HG02870 (cell line): ENCODE results near the gene RFX2.
"Not testable (repeated sequence)": the region's sequence is repeated elsewhere in the genome, so short reads cannot be mapped to it uniquely, and the experiment has no call there.

Source experiments
- ATAC-seq: cut with Tn5 transposase; IDR thresholded peaks from one replicate; pipeline ENCODE4 v1.9.1; 2021; ENCODE audit warnings: mild to moderate bottlenecking, moderate library complexity; ENCODE audit not compliant: unreplicated experiment

The RFX2 gene

DNA sequence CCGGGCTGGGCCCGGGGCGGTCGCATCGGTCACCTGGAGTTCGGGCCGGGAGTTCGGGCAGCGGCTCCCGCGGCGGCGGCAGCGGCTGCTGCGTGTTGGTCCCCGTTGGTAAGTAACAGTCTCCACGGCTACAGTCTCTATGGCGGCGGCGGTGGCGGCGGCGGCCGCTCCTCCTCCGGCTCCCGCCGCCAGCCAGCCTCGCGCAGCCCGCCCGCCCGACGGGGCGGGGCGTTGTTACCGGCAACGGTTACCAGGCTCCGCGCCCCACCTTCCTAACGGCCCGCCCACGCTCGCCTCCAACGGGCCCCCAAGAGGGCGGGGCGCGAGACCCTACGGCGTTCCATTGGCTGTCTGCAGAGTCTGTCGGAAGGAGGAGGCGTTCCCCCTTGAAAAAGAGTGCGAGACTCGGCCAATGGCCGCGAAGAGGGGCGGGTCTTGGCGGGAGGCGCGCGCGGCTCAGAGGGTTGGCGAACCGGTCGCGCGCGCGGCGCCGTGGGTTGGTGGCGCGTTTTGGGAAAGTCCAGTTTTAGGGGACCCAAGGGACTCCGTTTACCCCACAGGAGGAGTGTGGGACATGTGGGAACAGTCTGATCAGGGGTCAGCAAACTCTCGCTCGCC is at the start of gene RFX2:
Gene RFX2, minus strand, starts transcription at position 141 of the 618 bp plus-strand sequence. CDS start 63,004 bp downstream, outside the sequence.
- peak; percentile 97 for ATAC-seq

DNA sequence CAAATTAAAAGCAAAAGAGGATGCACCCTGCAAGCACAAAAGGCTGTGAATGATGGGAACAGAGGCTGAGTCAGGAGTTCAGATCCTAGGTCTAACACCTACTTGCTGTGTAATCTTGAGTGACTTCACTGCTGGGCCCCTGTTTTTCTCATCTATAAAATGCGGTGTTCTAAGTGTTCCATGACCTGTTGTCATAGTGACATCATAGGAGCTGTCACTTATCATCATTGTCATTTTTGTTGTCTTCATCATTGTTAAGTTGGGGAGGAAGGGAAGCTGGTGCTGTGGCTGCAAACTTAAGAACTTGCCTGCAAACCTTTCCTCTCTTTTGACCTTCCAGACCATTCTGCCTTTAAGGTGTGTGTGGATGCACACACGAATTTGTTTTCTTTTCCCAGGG is 45.7 kb upstream of the RFX2 start:
- no peak for ATAC-seq

- no peak for ATAC-seq
These were observed 40.0 kb upstream of the RFX2 start for GRCh38 chr19:6150289-6150688.

DNA sequence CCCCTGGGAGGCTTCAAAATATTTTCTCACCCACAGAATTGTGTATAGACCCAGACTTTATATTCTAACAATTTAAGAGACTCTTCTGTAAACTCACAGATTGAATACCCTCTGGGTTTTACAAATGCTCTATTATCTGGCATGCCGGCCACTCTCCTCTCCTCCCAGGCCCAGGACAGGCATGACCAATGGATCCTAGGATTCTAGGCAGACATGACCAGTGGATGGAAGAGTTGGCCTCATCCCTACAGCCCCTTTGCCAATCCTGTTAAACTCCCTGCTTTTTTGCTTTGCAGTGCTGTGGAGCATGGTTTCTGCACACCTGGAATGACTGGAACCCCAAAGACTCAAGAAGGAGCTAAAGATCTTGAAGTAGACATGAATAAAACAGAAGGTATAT is 30.9 kb upstream of the RFX2 start:
- ATAC-seq = no peak

DNA sequence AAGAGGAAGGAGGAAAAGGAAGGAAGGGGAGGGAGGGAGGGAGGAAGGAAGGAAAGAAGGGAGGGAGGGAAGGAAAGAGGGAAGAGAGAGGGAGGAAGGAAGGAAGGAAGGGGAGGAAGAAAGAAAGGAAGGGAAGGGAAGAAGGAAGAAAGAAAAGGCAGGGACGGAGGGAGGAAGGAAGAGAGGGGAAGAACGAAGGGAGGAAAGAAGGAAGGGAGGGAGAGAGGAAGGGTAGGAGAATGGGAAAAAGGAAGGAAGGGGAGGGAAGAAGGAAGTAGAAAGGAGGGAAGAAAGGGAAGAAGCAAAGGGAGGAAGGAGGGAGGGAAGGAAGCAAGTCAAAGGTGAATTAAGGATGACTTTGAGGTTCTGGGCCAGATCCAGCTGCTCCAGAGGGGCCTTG is 28.2 kb upstream of the RFX2 start:
- no peak for ATAC-seq

- ATAC-seq = no peak
These were observed 27.8 kb upstream of the RFX2 start for GRCh38 chr19:6138066-6138465.

DNA sequence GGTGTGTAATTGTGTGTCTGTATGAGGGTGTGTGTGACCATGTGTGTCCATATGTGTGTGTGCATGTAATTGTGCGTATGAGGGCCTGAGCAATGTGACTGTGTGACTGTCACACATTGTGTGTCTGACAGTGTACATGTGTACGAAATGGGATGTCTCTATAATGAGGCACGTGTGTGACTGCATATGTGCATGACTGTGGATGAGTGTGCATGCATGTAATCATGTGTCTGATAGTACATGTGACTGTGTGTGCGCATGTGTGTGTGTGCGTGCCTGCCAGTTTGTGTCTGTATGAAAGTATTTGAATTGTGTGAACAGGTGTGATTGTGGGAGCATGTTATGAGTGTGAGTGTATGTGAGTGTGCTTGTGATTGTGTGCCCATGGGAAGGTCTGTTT is 22.9 kb upstream of the RFX2 start:
- ATAC-seq = no peak

DNA sequence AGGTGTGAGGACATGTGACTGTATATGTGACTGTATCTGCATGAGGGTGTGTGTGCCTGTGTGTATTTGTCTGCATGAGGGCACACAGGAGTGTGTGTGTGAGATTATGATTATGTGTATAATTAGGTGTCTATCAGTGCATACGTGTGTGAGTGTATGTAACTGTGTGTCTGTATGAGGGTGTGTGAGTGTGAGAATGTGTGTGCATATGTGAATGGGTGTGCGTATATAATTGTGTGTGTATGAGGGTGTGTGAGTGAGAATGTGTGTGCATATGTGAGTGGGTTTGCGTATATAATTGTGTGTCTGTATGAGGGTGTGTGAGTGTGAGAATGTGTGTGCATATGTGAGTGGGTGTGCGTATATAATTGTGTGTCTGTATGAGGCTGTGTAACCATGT is 22.2 kb upstream of the RFX2 start:
- no peak for ATAC-seq

DNA sequence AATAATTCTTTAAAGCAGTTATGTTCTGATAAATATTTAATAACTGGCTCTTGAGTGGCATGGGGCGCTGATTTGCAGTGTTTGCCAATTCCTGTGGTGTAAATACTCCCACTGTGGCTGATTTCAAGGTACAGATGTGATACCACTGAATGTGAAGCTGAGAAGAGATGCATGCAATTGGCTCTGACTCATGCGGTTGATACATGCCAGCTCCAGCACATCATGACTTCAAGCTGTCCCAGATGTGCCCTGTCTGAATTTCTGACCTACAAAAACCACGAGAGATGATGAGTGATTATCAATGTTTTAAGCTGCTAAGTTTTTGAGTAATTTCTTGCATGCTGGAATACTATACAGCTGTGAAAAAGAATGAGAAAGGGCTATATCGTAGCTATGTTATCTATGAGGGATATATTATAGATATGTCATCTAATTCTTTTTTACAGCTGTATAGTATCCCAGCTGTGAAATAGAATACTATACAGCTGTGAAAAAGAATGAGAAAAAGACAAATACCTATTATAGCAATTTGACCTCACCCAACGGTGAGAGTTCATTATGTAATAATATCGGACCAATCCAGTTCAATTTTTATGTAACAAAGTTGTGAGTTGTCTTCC is 17.5 kb upstream of the RFX2 start:
- ATAC-seq = no peak

GRCh38 chr19:6126335-6126974 is 16.2 kb upstream of the RFX2 start:
- ATAC-seq = no peak

DNA sequence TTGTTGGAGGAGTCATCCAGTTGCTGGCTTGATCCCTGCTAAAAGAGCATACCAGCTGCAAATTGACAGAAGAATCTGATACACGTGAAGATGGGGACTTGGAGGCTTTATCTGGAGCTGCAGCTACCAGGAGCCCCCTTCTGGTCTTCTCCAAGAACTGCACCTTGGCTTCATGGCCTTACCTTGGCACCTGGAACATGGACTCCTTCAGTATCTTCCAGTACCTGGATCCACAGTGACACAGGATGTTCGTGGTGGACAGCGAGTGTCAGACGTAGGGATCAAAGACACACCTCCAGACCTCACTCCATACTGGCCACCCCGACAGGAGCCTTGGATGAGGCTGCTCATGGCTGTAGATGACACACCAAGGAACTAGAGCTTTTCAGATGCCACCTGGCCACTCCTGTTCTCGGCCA is 15.3 kb upstream of the RFX2 start:
- no peak for ATAC-seq

DNA sequence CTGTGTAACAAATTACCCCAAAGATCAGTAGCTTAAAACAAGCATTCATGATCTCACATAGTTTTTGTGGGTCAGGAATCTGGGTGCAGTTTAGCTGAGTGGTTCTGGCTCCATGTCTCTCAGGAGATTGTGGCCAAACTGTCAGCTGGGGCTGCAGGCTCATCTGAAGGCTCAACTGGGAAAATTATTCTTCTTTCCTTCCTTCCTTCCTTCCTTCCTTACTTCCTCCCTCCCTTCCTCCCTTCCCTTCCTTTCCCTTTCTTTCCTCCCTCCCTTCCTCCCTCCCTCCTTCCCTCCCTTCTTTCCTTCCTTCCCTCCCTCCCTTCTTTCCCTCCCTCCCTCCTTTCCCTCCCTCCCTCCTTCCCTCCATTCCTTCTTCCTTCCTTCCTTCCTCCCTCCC is 8.7 kb upstream of the RFX2 start:
- no peak for ATAC-seq

- no peak for ATAC-seq
These were observed 7.7 kb upstream of the RFX2 start for GRCh38 chr19:6118043-6118442.

- ATAC-seq = no peak
These were observed 7.2 kb upstream of the RFX2 start for GRCh38 chr19:6117534-6117933.

GRCh38 chr19:6116749-6117430 is 6.6 kb upstream of the RFX2 start:
- ATAC-seq = no peak

GRCh38 chr19:6115992-6116391 is 5.7 kb upstream of the RFX2 start:
- ATAC-seq = no peak

GRCh38 chr19:6113616-6114188 is 3.4 kb upstream of the RFX2 start:
- no peak for ATAC-seq

- no peak for ATAC-seq
These were observed 353 bp downstream of the RFX2 start for GRCh38 chr19:6109947-6110346.

DNA sequence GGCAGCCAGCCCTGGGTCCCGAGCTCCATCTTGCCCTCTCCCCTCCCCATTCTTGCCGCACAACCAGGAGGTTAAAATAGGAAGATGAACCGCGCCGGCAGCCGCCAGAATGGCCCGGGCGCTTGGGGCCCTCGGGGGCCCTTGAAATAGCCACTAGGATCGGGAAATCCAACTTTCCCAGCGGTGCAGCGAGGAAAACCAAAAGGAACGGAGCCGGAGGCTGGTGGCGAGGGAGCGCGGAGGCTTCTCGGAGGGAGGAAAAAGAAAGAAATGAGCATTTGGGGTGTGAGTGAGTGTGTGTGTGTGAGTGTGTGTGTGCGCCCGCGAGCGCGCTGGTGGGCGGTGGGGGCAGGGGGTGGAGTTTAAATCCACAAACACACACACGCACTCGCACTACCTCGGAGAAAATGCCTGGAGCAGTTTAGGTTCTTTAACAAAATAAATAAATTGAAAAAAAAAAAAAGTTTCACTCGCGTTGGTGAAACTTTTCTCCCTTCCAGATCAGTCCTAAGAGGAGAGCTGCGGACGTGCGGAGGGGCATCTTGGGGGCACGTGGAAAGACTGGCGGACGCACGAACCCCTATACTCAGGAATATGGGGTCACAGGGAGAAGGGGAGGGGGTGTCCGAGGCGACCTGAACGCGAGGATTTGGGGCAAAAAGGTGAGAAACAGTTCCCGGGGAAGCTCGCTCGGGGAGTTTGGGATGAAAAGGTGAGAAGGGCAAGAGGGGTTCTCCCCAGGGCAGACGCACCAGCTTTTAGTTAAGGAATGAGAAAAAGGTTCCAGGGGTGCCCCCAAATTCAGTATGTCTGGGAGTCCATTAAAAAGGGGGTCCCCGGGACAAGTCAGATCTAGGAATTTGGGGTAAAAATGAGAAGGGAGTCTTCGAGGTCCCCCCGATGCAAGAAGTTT is 1.3 kb downstream of the RFX2 start:
- ATAC-seq = no peak

GRCh38 chr19:6106643-6107294 is 3.5 kb downstream of the RFX2 start:
- not testable (repeated sequence) for ATAC-seq
